Duodenal mucosa (tissue), 2 donors: ENCODE results near the gene KCNG2.

Source experiments
- H3K27ac ChIP-seq: one replicate; pipeline ENCODE4 v1.7.0; 2013; ENCODE audit warnings: low read depth, low read length
- H3K27me3 ChIP-seq, 2 donors: one replicate each; pipeline ENCODE4 v1.7.0; 2013; ENCODE audit warnings: low read length in 2 of 2, control low read depth in 1 of 2; ENCODE audit not compliant: insufficient read depth in 2 of 2, control insufficient read depth in 1 of 2
- H3K36me3 ChIP-seq, 2 donors: one replicate each; pipeline ENCODE4 v1.7.0; 2013; ENCODE audit warnings: low read length in 2 of 2, control low read depth in 1 of 2; ENCODE audit not compliant: insufficient read depth in 2 of 2, control insufficient read depth in 1 of 2
- H3K4me1 ChIP-seq, 2 donors: one replicate each; pipeline ENCODE4 v1.7.0; 2013; ENCODE audit warnings: low read length in 2 of 2, control low read depth in 1 of 2; ENCODE audit not compliant: insufficient read depth in 2 of 2, control insufficient read depth in 1 of 2
- H3K4me3 ChIP-seq, 2 donors: one replicate each; pipeline ENCODE4 v1.7.0; 2013; ENCODE audit warnings: low read length in 2 of 2, low read depth in 1 of 2
- H3K9ac ChIP-seq, 2 donors: one replicate each; pipeline ENCODE4 v1.7.0; 2013; ENCODE audit warnings: low read length in 2 of 2, low read depth in 1 of 2
- H3K9me3 ChIP-seq, 2 donors: one replicate each; pipeline ENCODE4 v1.7.0; 2013; ENCODE audit warnings: low read length in 2 of 2, control low read depth in 1 of 2; ENCODE audit not compliant: control insufficient read depth in 1 of 2

Gene KCNG2

DNA sequence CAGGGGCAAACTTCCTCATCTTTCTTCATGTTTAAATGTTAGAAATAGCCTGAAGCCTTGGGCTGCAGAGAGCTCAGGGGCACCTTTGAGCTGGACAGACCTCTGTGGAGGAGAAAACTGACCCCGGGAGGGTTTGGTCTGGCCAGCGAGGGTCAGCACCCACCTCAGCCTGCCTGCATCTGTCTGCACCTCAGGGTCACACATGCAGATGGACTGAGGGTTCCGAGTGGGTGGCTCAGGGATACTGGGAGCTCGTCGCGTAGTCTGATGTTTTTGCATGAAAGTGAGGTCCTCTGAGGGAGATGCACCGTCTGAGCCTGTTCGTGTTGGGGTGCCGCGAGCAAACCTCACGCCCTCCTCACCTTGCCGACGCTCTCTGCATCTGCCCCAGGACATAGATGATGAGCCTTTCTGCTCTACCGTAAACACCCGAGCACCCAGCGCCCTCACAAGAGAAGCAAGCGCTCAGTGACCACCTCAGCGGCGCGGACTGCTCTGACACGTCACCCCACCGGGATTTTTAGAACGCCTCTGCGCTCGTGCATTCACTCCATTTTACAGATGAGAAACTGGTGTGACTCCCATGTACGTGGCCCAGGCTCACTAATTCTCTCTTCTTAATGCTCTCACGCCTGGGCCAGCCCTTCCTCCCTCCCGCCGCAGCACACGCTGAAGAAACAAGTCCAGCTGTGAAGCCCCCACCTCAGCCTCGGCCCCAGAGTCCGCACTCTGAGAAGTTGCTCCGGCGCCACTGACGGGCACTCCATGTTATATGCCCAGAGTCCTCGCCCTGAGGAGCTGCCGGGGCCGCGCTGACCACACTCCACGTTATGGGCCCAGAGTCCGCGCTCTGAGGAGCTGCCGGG is 9.5 kb downstream of the KCNG2 start:
- no peak overlapping the region for H3K27ac ChIP-seq
- no peaks in the 10 kb centered on the region for H3K36me3 ChIP-seq
- H3K9ac ChIP-seq = no peak overlapping the region
- no peak overlapping the region for H3K4me3 ChIP-seq
- no peaks in the 10 kb centered on the region for H3K27me3 ChIP-seq
- H3K4me1 ChIP-seq = no peaks in the 10 kb centered on the region
- H3K9me3 ChIP-seq = no peaks in the 10 kb centered on the region

DNA sequence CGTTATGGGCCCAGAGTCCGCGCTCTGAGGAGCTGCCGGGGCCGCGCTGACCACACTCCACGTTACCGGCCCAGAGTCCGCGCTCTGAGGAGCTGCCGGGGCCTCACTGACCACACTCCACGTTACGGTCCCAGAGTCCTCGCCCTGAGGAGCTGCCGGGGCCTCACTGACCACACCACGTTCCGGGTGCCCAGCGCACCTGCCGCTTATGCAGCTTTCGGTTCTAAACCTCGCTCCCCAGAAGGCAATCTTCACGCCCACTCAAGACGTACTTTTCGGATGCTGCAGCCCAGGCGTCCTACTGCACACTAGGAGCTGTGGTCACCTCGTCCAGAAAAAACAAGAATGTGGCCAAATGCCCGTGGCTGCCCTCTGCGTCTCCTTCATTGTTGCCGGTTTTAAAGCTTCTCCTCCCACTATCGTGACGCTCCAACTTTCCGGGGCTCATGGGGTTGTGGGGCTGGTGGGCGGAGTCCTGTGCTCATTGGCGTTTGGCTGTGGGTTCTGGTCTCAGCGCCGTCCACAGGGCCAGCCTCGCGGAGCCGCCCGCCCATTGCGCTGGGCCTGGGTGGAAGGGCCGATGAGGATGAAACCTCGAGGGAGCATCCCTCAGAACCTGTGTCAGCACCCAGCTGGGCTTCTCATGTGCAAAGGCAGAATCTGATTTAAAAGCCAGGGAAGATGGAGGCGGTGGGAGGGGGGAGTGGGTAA is 11.9 kb downstream of the KCNG2 start:
- Histone ChIP-seq H3K4me1 (no peaks in the 10 kb centered on the region), H3K27me3 (no peaks in the 10 kb centered on the region), H3K36me3 (no peaks in the 10 kb centered on the region), H3K27ac (no peak overlapping the region), H3K9ac (no peak overlapping the region), H3K9me3 (no peaks in the 10 kb centered on the region), H3K4me3 (no peak overlapping the region)

DNA sequence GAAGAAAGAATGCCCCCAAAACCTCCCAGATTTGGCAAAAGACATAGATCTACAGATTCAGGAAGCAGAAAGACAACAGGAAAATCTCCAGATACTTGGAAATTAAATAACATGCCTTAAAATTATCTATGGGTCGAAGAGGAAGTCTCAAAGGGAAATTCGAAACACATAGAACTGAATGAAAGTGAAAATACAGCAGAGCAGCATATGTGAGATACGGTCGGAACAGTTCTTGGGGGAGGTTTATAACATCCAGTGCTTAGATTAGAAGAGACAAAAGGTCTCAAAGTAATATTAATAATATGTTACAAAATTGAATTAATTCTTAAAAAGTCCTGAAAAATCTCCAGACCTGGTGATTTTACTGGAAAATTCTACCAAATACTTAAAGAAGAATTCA is 14.3 kb downstream of the KCNG2 start:
- H3K27me3 ChIP-seq = no peaks in the 10 kb centered on the region
- peaks cover 0 to under 1% of the 10 kb centered on the region in 2 donors for H3K9me3 ChIP-seq
- H3K36me3 ChIP-seq = no peaks in the 10 kb centered on the region
- no peak overlapping the region for H3K4me3 ChIP-seq
- H3K27ac ChIP-seq = no peak overlapping the region
- no peaks in the 10 kb centered on the region for H3K4me1 ChIP-seq
- no peak overlapping the region for H3K9ac ChIP-seq

GRCh38 chr18:79814373-79814772 is 16.6 kb downstream of the KCNG2 start:
- no peak overlapping the region for H3K4me3 ChIP-seq
- H3K9me3 ChIP-seq = peaks cover 0 to 5% of the 10 kb centered on the region in 2 donors
- H3K36me3 ChIP-seq = no peaks in the 10 kb centered on the region
- no peak overlapping the region for H3K9ac ChIP-seq
- no peak overlapping the region for H3K27ac ChIP-seq
- H3K4me1 ChIP-seq = no peaks in the 10 kb centered on the region
- no peaks in the 10 kb centered on the region for H3K27me3 ChIP-seq

- Histone ChIP-seq H3K27me3 (no peaks in the 10 kb centered on the region), H3K9ac (no peak overlapping the region), H3K36me3 (no peaks in the 10 kb centered on the region), H3K9me3 (peaks cover 0 to 5% of the 10 kb centered on the region in 2 donors), H3K4me3 (no peak overlapping the region), H3K27ac (no peak overlapping the region), H3K4me1 (no peaks in the 10 kb centered on the region)
Measured at GRCh38 chr18:79815657-79816056, 17.9 kb downstream of the KCNG2 start.

DNA sequence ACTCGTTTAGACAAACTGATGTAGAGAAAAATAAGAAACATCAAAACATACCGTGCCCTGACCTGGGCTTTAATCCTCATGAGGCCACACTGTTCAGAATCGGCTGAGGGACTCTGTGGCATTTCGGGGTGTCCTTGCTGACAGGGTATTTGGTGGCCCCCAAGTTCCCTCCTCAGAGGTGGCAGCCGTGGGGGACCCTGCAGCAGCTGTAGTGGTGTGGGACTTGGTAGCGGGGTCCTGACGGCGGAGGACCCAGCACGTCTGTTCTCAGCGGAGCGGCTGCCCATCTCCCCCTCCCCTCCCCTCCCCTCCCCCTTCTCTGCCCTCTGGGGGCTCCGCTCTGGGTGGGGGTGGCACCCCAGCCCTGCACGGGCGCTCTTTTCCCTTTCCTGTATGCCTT is 18.4 kb downstream of the KCNG2 start:
- Histone ChIP-seq H3K4me1 (no peaks in the 10 kb centered on the region), H3K36me3 (no peaks in the 10 kb centered on the region), H3K9me3 (peaks cover 0 to 5% of the 10 kb centered on the region in 2 donors), H3K9ac (no peak overlapping the region), H3K27me3 (no peaks in the 10 kb centered on the region), H3K27ac (no peak overlapping the region), H3K4me3 (no peak overlapping the region)

- H3K36me3 ChIP-seq = no peaks in the 10 kb centered on the region
- peaks cover 0 to 5% of the 10 kb centered on the region in 2 donors for H3K9me3 ChIP-seq
- no peaks in the 10 kb centered on the region for H3K27me3 ChIP-seq
- no peak overlapping the region for H3K4me3 ChIP-seq
- H3K9ac ChIP-seq = no peak overlapping the region
- H3K4me1 ChIP-seq = no peaks in the 10 kb centered on the region
- H3K27ac ChIP-seq = no peak overlapping the region
Measured at GRCh38 chr18:79816981-79817606, 19.4 kb downstream of the KCNG2 start.

DNA sequence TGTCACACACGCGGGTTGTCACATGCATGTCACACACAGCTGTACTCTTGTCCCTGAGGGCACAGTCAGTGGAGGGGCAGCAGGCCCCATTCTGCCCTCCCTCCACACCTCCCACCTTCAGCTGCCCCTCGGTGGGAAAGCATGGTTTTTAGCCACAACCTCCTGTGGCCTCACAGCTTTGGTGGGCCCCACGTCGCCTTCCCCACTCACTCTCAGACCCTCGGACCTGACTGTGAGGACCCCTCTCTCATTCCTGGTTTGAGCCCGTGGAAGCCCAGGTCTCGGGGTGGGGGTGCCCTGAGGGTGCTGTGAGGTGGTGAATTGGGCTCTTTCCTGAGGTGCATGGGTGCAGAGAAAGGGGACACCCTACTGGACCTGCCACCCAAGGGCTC is 19.9 kb downstream of the KCNG2 start:
- no peak overlapping the region for H3K9ac ChIP-seq
- no peaks in the 10 kb centered on the region for H3K27me3 ChIP-seq
- peaks cover 0 to 5% of the 10 kb centered on the region in 2 donors for H3K9me3 ChIP-seq
- no peaks in the 10 kb centered on the region for H3K36me3 ChIP-seq
- H3K27ac ChIP-seq = no peak overlapping the region
- H3K4me1 ChIP-seq = no peaks in the 10 kb centered on the region
- no peak overlapping the region for H3K4me3 ChIP-seq

DNA sequence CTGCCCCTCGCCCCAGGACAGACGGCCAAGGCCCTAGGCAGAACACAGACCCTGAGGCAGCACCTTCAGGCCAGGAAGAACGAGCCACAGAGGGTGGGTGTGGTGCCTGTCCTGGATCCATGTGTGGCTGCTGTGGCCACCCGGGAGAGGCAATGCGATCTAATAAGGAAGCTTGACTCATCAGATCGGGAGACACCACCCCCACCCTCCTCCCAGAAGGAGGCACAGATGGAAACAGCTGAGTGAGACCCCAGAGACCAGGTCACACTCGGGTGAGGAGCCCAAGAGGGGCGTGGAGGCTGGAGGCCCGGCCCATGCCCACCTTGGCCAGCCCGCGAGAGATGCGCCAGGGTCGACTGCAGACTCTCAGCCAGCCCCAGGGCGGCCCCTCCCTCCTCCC is 20.3 kb downstream of the KCNG2 start:
- no peaks in the 10 kb centered on the region for H3K36me3 ChIP-seq
- no peaks in the 10 kb centered on the region for H3K4me1 ChIP-seq
- H3K4me3 ChIP-seq = no peak overlapping the region
- H3K9me3 ChIP-seq = peaks cover 0 to 5% of the 10 kb centered on the region in 2 donors
- H3K9ac ChIP-seq = no peak overlapping the region
- H3K27ac ChIP-seq = no peak overlapping the region
- no peaks in the 10 kb centered on the region for H3K27me3 ChIP-seq

DNA sequence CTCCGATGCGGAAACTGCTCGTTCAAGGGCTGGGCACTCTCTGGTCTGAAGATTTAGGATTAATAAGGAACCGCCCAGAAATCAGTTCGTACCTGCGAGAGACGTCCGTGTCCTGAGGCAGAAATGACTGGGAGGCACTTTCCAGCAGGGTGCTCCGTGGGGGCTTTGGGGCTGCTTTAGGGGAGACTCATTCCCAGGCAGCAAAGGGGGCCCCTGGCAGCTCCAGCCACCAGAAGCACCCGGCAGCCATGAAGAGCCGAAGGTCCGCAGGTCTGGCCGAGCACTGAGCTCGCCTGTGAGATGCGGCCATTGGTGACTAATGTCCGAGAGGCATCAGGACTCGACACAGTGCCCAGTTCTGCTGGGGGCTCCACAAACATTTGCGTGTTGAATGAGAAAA is 20.9 kb downstream of the KCNG2 start:
- no peak overlapping the region for H3K9ac ChIP-seq
- no peaks in the 10 kb centered on the region for H3K27me3 ChIP-seq

More for the DNA sequence above, 20.9 kb downstream of the KCNG2 start:
- Histone ChIP-seq H3K9me3 (peaks cover 0 to 5% of the 10 kb centered on the region in 2 donors), H3K4me1 (no peaks in the 10 kb centered on the region), H3K36me3 (no peaks in the 10 kb centered on the region), H3K4me3 (no peak overlapping the region), H3K27ac (no peak overlapping the region)
